Testis (tissue), 2 donors: ENCODE data around the gene PSMD2.

Source experiments
- CTCF ChIP-seq, 3 experiments: fragments of 450-650 bp in 2 of 3; fragments of 200-600 bp in 1 of 3; sonication (generic) in 1 of 3; IDR thresholded peaks; one replicate each; pipeline ENCODE4 v1.5.1; 2016 to 2019; ENCODE audit warnings: antibody characterized with exemption in 3 of 3, mild to moderate bottlenecking in 2 of 3, moderate library complexity in 1 of 3
- POLR2A ChIP-seq: fragments of 450-650 bp; IDR thresholded peaks from one replicate; pipeline ENCODE4 v1.6.1; 2017; ENCODE audit warnings: antibody characterized with exemption, mild to moderate bottlenecking, moderate library complexity

GRCh38 chr3:184325269-184325668 is 26.2 kb downstream of the PSMD2 start:
- no peak for TF ChIP-seq POLR2A
- no peak for TF ChIP-seq CTCF (IDR thresholded peaks at IDR 0.05)
